ENCODE data around the gene SEC22C. TPM values are rescaled to one million over a fixed set of nuclear protein-coding genes. Genes with fewer than 3 reads are reported as not detected.

Gene SEC22C
- total RNA-seq, 2 donors from 2014 or later, result 78.0 to 120 TPM

- intact Hi-C loops (cut with DNase I), result loop anchor here (5.0 kb wide), 4 partner anchors 47 to 377 kb away; partner anchors contain the start of gene CYP8B1
- H3K4me1 ChIP-seq (replicated peaks), result no peaks in the 10 kb centered on the region
- no peak overlapping the region for H3K27ac ChIP-seq
- no peak for DNase-seq (ENCODE audit: low spot score)
- H3K27me3 ChIP-seq (replicated peaks; ENCODE audit: insufficient read depth), result no peaks in the 10 kb centered on the region
- H3K9me3 ChIP-seq, result no peaks in the 10 kb centered on the region
- no peak for TF ChIP-seq POLR2A (IDR thresholded peaks at IDR 0.05)
- no peak overlapping the region for H3K4me3 ChIP-seq
- 70% methylated on average over 2 of the region's 2 CpGs for WGBS
- no peaks in the 10 kb centered on the region for H3K36me3 ChIP-seq
Measured at GRCh38 chr3:42500091-42500490, 81.7 kb downstream of the SEC22C start.

DNA sequence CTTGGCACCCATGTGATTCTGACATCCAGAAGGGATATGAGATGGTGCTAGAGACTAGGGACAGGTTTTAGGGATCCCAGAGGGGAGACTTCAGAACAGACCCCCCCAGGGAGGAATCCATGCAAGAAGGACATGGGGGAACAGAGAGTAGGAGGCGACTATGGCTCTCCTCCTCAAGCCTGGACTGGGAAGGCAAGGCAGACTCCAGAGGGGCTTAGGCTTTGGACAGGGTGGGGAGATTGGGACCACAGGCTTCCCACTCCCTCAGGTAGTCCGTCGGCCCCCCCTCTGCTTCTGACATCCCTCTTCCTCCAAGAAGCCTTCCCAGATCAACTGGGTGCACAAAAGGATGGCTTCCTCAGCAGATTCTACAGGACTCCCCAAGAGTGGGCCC lies 82.3 kb downstream of the SEC22C start:
- H3K27ac ChIP-seq, result no peak overlapping the region
- no peaks in the 10 kb centered on the region for H3K36me3 ChIP-seq
- no peak for DNase-seq (ENCODE audit: low spot score)
- no peaks in the 10 kb centered on the region for H3K9me3 ChIP-seq
- H3K27me3 ChIP-seq (replicated peaks; ENCODE audit: insufficient read depth), result no peaks in the 10 kb centered on the region
- H3K4me3 ChIP-seq, result no peak overlapping the region
- H3K4me1 ChIP-seq (replicated peaks), result no peaks in the 10 kb centered on the region
- no peak for TF ChIP-seq POLR2A (IDR thresholded peaks at IDR 0.05)
- TF ChIP-seq POLR2AphosphoS5 (IDR thresholded peaks at IDR 0.05), result no peak
- TF ChIP-seq, protein P1, sequence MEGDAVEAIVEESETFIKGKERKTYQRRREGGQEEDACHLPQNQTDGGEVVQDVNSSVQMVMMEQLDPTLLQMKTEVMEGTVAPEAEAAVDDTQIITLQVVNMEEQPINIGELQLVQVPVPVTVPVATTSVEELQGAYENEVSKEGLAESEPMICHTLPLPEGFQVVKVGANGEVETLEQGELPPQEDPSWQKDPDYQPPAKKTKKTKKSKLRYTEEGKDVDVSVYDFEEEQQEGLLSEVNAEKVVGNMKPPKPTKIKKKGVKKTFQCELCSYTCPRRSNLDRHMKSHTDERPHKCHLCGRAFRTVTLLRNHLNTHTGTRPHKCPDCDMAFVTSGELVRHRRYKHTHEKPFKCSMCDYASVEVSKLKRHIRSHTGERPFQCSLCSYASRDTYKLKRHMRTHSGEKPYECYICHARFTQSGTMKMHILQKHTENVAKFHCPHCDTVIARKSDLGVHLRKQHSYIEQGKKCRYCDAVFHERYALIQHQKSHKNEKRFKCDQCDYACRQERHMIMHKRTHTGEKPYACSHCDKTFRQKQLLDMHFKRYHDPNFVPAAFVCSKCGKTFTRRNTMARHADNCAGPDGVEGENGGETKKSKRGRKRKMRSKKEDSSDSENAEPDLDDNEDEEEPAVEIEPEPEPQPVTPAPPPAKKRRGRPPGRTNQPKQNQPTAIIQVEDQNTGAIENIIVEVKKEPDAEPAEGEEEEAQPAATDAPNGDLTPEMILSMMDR (IDR thresholded peaks at IDR 0.05), result no peak
- intact Hi-C loops (cut with DNase I), result no loop called here
- WGBS, result 91% methylated on average over 3 of the region's 3 CpGs

- Histone ChIP-seq H3K4me3 (no peak overlapping the region), H3K27me3 (replicated peaks; ENCODE audit: insufficient read depth) (no peaks in the 10 kb centered on the region), H3K4me1 (replicated peaks) (no peaks in the 10 kb centered on the region), H3K27ac (no peak overlapping the region), H3K9me3 (no peaks in the 10 kb centered on the region), H3K36me3 (no peaks in the 10 kb centered on the region)
- 91% methylated on average over 13 of the region's 13 CpGs for WGBS
- DNase-seq (ENCODE audit: low spot score), result no peak
- TF ChIP-seq POLR2AphosphoS5 (IDR thresholded peaks at IDR 0.05) (no peak), POLR2A (IDR thresholded peaks at IDR 0.05) (no peak)
- TF ChIP-seq, protein P1 (IDR thresholded peaks at IDR 0.05), result no peak
- intact Hi-C loops (cut with DNase I), result no loop called here
Measured at GRCh38 chr3:42498791-42499477, 82.8 kb downstream of the SEC22C start.

DNA sequence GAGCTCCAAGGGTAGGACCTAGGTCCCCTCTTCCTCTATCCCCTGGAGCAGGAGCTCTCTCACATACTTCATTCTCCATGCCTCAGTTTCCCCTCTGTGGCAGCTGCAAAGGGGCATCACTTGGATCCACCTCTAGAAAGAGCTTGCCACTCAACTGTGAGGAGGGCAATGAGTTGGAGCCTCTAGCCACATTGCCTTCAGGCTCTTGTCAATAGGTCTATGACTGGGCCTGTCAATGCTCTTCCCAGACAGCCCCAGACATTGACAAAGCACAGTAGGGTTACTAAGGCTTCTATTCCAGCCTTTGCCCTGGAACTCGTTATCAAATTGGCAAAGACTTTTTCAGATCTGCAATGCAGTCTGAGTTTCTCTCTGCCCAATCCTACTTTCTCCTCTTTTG lies 83.7 kb downstream of the SEC22C start:
- H3K36me3 ChIP-seq, result no peaks in the 10 kb centered on the region
- DNase-seq (ENCODE audit: low spot score), result no peak
- TF ChIP-seq POLR2A (IDR thresholded peaks at IDR 0.05), result no peak
- TF ChIP-seq, protein P1 (IDR thresholded peaks at IDR 0.05), result no peak
- no peak for TF ChIP-seq POLR2AphosphoS5 (IDR thresholded peaks at IDR 0.05)
- WGBS, result 77% methylated on average over 1 of the region's 1 CpG
- no peaks in the 10 kb centered on the region for H3K27me3 ChIP-seq (replicated peaks; ENCODE audit: insufficient read depth)
- intact Hi-C loops (cut with DNase I), result no loop called here
- no peaks in the 10 kb centered on the region for H3K4me1 ChIP-seq (replicated peaks)
- no peak overlapping the region for H3K4me3 ChIP-seq
- no peak overlapping the region for H3K27ac ChIP-seq
- H3K9me3 ChIP-seq, result no peaks in the 10 kb centered on the region

Other genes starting within 250 kb of the SEC22C start
- 1 to 10 TPM in 1 of 2 donors, not detected in 1; 5.9 TPM for gene LYZL4, start 171.4 kb downstream of the SEC22C start, total RNA-seq
- gene VIPR1, start 79.3 kb downstream of the SEC22C start, total RNA-seq, result 100 to 1,000 TPM in 1 of 2 donors, 10 to 100 TPM in 1; 98.5 to 226 TPM
- 10 to 100 TPM; 23.0 to 43.3 TPM for gene SS18L2, start 8.9 kb upstream of the SEC22C start, total RNA-seq
- gene NKTR, start 18.7 kb upstream of the SEC22C start, total RNA-seq, result 10 to 100 TPM; 42.2 to 91.6 TPM
- gene ZBTB47, start 71.7 kb upstream of the SEC22C start, total RNA-seq, result 10 to 100 TPM; 22.1 to 38.0 TPM
- 1 to 10 TPM; 1.2 to 2.9 TPM for gene KLHL40, start 103.6 kb upstream of the SEC22C start, total RNA-seq
- gene HHATL, start 120.8 kb upstream of the SEC22C start, total RNA-seq, result 1 to 10 TPM; 1.9 to 5.5 TPM
- 1 to 10 TPM; 2.4 to 6.5 TPM for gene CCDC13, start 191.3 kb upstream of the SEC22C start, total RNA-seq
- gene HIGD1A, start 222.5 kb upstream of the SEC22C start, total RNA-seq, result 100 to 1,000 TPM in 1 of 2 donors, 10 to 100 TPM in 1; 91.0 to 135 TPM
- 1 to 10 TPM in 1 of 2 donors, under 1 TPM in 1; 0.55 to 1.9 TPM for gene ACKR2, start 227.5 kb upstream of the SEC22C start, total RNA-seq

All from prostate gland (tissue), 2 donors.